SJSA1 (cell line): ENCODE data around the gene KLHL36. TPM values are rescaled to one million over a fixed set of nuclear protein-coding genes. Genes with fewer than 3 reads are reported as not detected.

Experiments
- DNase-seq, 2 experiments: peaks; one replicate each; pipeline ENCODE4 v3.0.0-alpha.2; 2015 to 2020; ENCODE audit warnings: low spot score in 2 of 2, low read depth in 1 of 2
- H3K27ac ChIP-seq: fragments of 250-450 bp; sonication (Bioruptor Pico); 2 replicates; pipeline ENCODE4 v1.5.1; 2020; ENCODE audit warnings: mild to moderate bottlenecking, moderate library complexity
- H3K27me3 ChIP-seq: fragments of 250-450 bp; sonication (Bioruptor Pico); replicated peaks from 2 replicates; pipeline ENCODE4 v1.5.1; 2020; ENCODE audit warnings: mild to moderate bottlenecking, moderate library complexity
- H3K36me3 ChIP-seq: fragments of 250-450 bp; sonication (Bioruptor Pico); 2 replicates; pipeline ENCODE4 v1.5.1; 2020; ENCODE audit warnings: mild to moderate bottlenecking
- H3K4me1 ChIP-seq: fragments of 250-450 bp; sonication (Bioruptor Pico); replicated peaks from 2 replicates; pipeline ENCODE4 v1.6.1; 2021; ENCODE audit warnings: mild to moderate bottlenecking
- H3K4me3 ChIP-seq: fragments of 250-450 bp; sonication (Bioruptor Pico); 2 replicates; pipeline ENCODE4 v1.5.1; 2020; ENCODE audit warnings: mild to moderate bottlenecking
- H3K9me3 ChIP-seq: fragments of 250-450 bp; sonication (Bioruptor Pico); replicated peaks from 2 replicates; pipeline ENCODE4 v1.5.1; 2020; ENCODE audit warnings: mild to moderate bottlenecking
- total RNA-seq: library from RNA; depleted of rRNA; stranded (reverse); fragments of >200 nt; shearing (Covaris generic); gene quantifications from 2 replicates; pipeline ENCODE4 v1.2.3, GENCODE V29; 2014

Gene KLHL36
- total RNA-seq, 1 experiment from 2014 or later: 45.8 TPM

- Histone ChIP-seq H3K36me3 (peaks cover 66% of the 10 kb centered on the region), H3K9me3 (no peaks in the 10 kb centered on the region), H3K4me1 (peaks cover 61% of the 10 kb centered on the region), H3K4me3 (no peak overlapping the region), H3K27ac (peak overlapping the region; percentile 55), H3K27me3 (no peaks in the 10 kb centered on the region)
- DNase-seq: no peak
These were observed 13.2 kb downstream of the KLHL36 start for GRCh38 chr16:84661418-84662060.

GRCh38 chr16:84662471-84662870 is 14.2 kb downstream of the KLHL36 start:
- Histone ChIP-seq H3K27me3 (no peaks in the 10 kb centered on the region), H3K4me1 (peaks cover 70% of the 10 kb centered on the region), H3K4me3 (no peak overlapping the region), H3K27ac (peak overlapping the region; percentile 55), H3K36me3 (peaks cover 60% of the 10 kb centered on the region), H3K9me3 (no peaks in the 10 kb centered on the region)
- peak; percentile 90 to 91 for DNase-seq

GRCh38 chr16:84663433-84664101 is 15.3 kb downstream of the KLHL36 start:
- peaks cover 80% of the 10 kb centered on the region for H3K4me1 ChIP-seq
- peak; percentile 69 to 72 for DNase-seq
- no peaks in the 10 kb centered on the region for H3K27me3 ChIP-seq
- no peak overlapping the region for H3K27ac ChIP-seq
- H3K4me3 ChIP-seq: no peak overlapping the region
- H3K36me3 ChIP-seq: peaks cover 52% of the 10 kb centered on the region
- H3K9me3 ChIP-seq: no peaks in the 10 kb centered on the region

- no peaks in the 10 kb centered on the region for H3K27me3 ChIP-seq
- H3K9me3 ChIP-seq: no peaks in the 10 kb centered on the region
- peak in 1 of 2 experiments; percentile 44 for DNase-seq
- H3K36me3 ChIP-seq: peaks cover 34% of the 10 kb centered on the region
- peaks cover 80% of the 10 kb centered on the region for H3K4me1 ChIP-seq
- H3K4me3 ChIP-seq: no peak overlapping the region
- no peak overlapping the region; the same call in 1 of the 2 replicates for H3K27ac ChIP-seq
These were observed 17.0 kb downstream of the KLHL36 start for GRCh38 chr16:84665359-84665758.

GRCh38 chr16:84665843-84666242 is 17.5 kb downstream of the KLHL36 start:
- peaks cover 29% of the 10 kb centered on the region for H3K36me3 ChIP-seq
- DNase-seq: peak in 1 of 2 experiments; percentile 30
- no peaks in the 10 kb centered on the region for H3K27me3 ChIP-seq
- H3K4me3 ChIP-seq: no peak overlapping the region
- H3K27ac ChIP-seq: no peak overlapping the region; the same call in 1 of the 2 replicates
- H3K9me3 ChIP-seq: no peaks in the 10 kb centered on the region
- H3K4me1 ChIP-seq: peaks cover 76% of the 10 kb centered on the region

- H3K27me3 ChIP-seq: no peaks in the 10 kb centered on the region
These were observed 19.4 kb downstream of the KLHL36 start for GRCh38 chr16:84667600-84668309.

GRCh38 chr16:84670063-84670462 is 21.8 kb downstream of the KLHL36 start:
- peaks cover 10% of the 10 kb centered on the region; the same call in 1 of the 2 replicates for H3K36me3 ChIP-seq
- H3K9me3 ChIP-seq: no peaks in the 10 kb centered on the region
- H3K4me3 ChIP-seq: no peak overlapping the region
- H3K27me3 ChIP-seq: no peaks in the 10 kb centered on the region
- peaks cover 39% of the 10 kb centered on the region for H3K4me1 ChIP-seq
- no peak overlapping the region for H3K27ac ChIP-seq
- DNase-seq: no peak

More at GRCh38 chr16:84667600-84668309, 19.4 kb downstream of the KLHL36 start:
- Histone ChIP-seq H3K4me3 (no peak overlapping the region), H3K27ac (no peak overlapping the region; the same call in 1 of the 2 replicates), H3K9me3 (no peaks in the 10 kb centered on the region), H3K4me1 (peaks cover 62% of the 10 kb centered on the region), H3K36me3 (peaks cover 15% of the 10 kb centered on the region)
- peak in 1 of 2 experiments; percentile 23 for DNase-seq

GRCh38 chr16:84672276-84673202 is 24.2 kb downstream of the KLHL36 start:
- no peaks in the 10 kb centered on the region for H3K27me3 ChIP-seq
- DNase-seq: peak; percentile 52 to 89
- H3K27ac ChIP-seq: no peak overlapping the region
- H3K4me1 ChIP-seq: peaks cover 28% of the 10 kb centered on the region
- H3K9me3 ChIP-seq: no peaks in the 10 kb centered on the region
- H3K36me3 ChIP-seq: peaks cover 3% of the 10 kb centered on the region; the same call in 1 of the 2 replicates
- no peak overlapping the region for H3K4me3 ChIP-seq

GRCh38 chr16:84673203-84673535 is 24.9 kb downstream of the KLHL36 start:
- Histone ChIP-seq H3K36me3 (peaks cover 1% of the 10 kb centered on the region; the same call in 1 of the 2 replicates), H3K9me3 (no peaks in the 10 kb centered on the region)
- no peak for DNase-seq

GRCh38 chr16:84673561-84673960 is 25.2 kb downstream of the KLHL36 start:
- Histone ChIP-seq H3K9me3 (no peaks in the 10 kb centered on the region), H3K36me3 (no peaks in the 10 kb centered on the region), H3K27ac (no peak overlapping the region), H3K27me3 (no peaks in the 10 kb centered on the region), H3K4me1 (peaks cover 26% of the 10 kb centered on the region), H3K4me3 (no peak overlapping the region)
- no peak for DNase-seq

More at GRCh38 chr16:84673203-84673535, 24.9 kb downstream of the KLHL36 start:
- Histone ChIP-seq H3K27me3 (no peaks in the 10 kb centered on the region), H3K4me1 (peaks cover 28% of the 10 kb centered on the region), H3K4me3 (no peak overlapping the region), H3K27ac (no peak overlapping the region)

- no peaks in the 10 kb centered on the region for H3K9me3 ChIP-seq
- peaks cover 26% of the 10 kb centered on the region for H3K4me1 ChIP-seq
- H3K27me3 ChIP-seq: no peaks in the 10 kb centered on the region
- H3K4me3 ChIP-seq: no peak overlapping the region
- no peak for DNase-seq
- H3K27ac ChIP-seq: no peak overlapping the region
- H3K36me3 ChIP-seq: no peaks in the 10 kb centered on the region
These were observed 27.1 kb downstream of the KLHL36 start for GRCh38 chr16:84675423-84675822.

GRCh38 chr16:84675884-84676283 is 27.6 kb downstream of the KLHL36 start:
- H3K9me3 ChIP-seq: no peaks in the 10 kb centered on the region
- H3K27me3 ChIP-seq: no peaks in the 10 kb centered on the region
- H3K4me3 ChIP-seq: no peak overlapping the region
- DNase-seq: no peak
- no peaks in the 10 kb centered on the region for H3K36me3 ChIP-seq
- no peak overlapping the region for H3K27ac ChIP-seq
- H3K4me1 ChIP-seq: peaks cover 26% of the 10 kb centered on the region
